Glutamatergic neuron (in vitro differentiated cells): ENCODE measurements around the gene PRR3. TPM values are rescaled to one million over a fixed set of nuclear protein-coding genes. Genes with fewer than 3 reads are reported as not detected.
"Not testable (repeated sequence)": the region's sequence is repeated elsewhere in the genome, so short reads cannot be mapped to it uniquely, and the experiment has no call there.

Experiments used
- DNase-seq: peaks from one replicate; pipeline ENCODE4 v3.0.0; 2022
- H3K27ac Mint-ChIP-seq: one replicate; pipeline ENCODE4 v1.8.0; 2020; ENCODE audit warnings: mild to moderate bottlenecking, mixed read lengths, inconsistent platforms; ENCODE audit not compliant: unreplicated experiment
- H3K27me3 Mint-ChIP-seq: one replicate; pipeline ENCODE4 v1.8.0; 2020; ENCODE audit warnings: mild to moderate bottlenecking, moderate library complexity, mixed read lengths, inconsistent platforms; ENCODE audit not compliant: unreplicated experiment
- H3K36me3 Mint-ChIP-seq: one replicate; pipeline ENCODE4 v1.8.0; 2020; ENCODE audit warnings: mild to moderate bottlenecking, mixed read lengths, inconsistent platforms; ENCODE audit not compliant: unreplicated experiment
- H3K4me1 Mint-ChIP-seq: one replicate; pipeline ENCODE4 v1.8.0; 2020; ENCODE audit warnings: mild to moderate bottlenecking, low read depth, mixed read lengths, inconsistent platforms; ENCODE audit not compliant: unreplicated experiment
- H3K4me3 Mint-ChIP-seq: one replicate; pipeline ENCODE4 v1.8.0; 2020; ENCODE audit warnings: mild to moderate bottlenecking, mixed read lengths, inconsistent platforms; ENCODE audit not compliant: unreplicated experiment
- H3K9me3 Mint-ChIP-seq: one replicate; pipeline ENCODE4 v1.8.0; 2020; ENCODE audit warnings: mild to moderate bottlenecking, moderate library complexity, mixed read lengths, inconsistent platforms; ENCODE audit not compliant: unreplicated experiment
- total RNA-seq: library from RNA; stranded (reverse); fragmentation: NEBNext Ultra II Directional; extraction: Animal tissue kit (Norgen Biotek cat#: 25700); gene quantifications from one replicate; pipeline ENCODE4 v1.2.1, GENCODE V29; 2021; ENCODE audit not compliant: unreplicated experiment
- TF ChIP-seq, protein P1 (sequence below): fragments of 200-600 bp; sonication (generic); IDR thresholded peaks from one replicate; pipeline ENCODE4 v1.5.0; 2021; ENCODE audit not compliant: partially characterized antibody, unreplicated experiment

The PRR3 gene
- total RNA-seq, 1 donor from 2014 or later: 34.7 TPM

DNA sequence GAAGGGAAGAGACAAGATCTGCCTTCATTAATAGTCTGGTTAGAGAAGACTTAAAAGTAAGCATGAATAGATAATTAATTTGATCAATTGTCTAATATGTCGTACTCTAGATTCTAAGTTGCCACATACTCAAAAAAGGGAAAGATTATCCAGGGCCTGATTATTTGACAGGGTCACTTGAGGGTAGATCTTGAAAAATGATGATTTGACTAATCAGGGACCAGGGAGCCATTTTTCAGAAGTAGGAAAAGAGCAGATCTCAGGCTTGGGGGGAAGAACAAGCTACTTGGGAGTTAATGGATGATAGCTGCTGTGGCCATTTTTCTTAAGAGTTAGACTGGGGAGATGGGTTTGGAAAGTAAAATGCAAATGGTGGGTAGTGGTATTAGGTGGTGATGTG lies 35.2 kb downstream of the PRR3 start:
- Mint-ChIP-seq H3K27ac (no peak overlapping the region), H3K4me3 (no peak overlapping the region), H3K9me3 (no peaks in the 10 kb centered on the region), H3K4me1 (no peaks in the 10 kb centered on the region), H3K36me3 (no peaks in the 10 kb centered on the region), H3K27me3 (peaks cover 3% of the 10 kb centered on the region)
- TF ChIP-seq, protein P1, sequence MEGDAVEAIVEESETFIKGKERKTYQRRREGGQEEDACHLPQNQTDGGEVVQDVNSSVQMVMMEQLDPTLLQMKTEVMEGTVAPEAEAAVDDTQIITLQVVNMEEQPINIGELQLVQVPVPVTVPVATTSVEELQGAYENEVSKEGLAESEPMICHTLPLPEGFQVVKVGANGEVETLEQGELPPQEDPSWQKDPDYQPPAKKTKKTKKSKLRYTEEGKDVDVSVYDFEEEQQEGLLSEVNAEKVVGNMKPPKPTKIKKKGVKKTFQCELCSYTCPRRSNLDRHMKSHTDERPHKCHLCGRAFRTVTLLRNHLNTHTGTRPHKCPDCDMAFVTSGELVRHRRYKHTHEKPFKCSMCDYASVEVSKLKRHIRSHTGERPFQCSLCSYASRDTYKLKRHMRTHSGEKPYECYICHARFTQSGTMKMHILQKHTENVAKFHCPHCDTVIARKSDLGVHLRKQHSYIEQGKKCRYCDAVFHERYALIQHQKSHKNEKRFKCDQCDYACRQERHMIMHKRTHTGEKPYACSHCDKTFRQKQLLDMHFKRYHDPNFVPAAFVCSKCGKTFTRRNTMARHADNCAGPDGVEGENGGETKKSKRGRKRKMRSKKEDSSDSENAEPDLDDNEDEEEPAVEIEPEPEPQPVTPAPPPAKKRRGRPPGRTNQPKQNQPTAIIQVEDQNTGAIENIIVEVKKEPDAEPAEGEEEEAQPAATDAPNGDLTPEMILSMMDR: no peak
- no peak for DNase-seq

DNA sequence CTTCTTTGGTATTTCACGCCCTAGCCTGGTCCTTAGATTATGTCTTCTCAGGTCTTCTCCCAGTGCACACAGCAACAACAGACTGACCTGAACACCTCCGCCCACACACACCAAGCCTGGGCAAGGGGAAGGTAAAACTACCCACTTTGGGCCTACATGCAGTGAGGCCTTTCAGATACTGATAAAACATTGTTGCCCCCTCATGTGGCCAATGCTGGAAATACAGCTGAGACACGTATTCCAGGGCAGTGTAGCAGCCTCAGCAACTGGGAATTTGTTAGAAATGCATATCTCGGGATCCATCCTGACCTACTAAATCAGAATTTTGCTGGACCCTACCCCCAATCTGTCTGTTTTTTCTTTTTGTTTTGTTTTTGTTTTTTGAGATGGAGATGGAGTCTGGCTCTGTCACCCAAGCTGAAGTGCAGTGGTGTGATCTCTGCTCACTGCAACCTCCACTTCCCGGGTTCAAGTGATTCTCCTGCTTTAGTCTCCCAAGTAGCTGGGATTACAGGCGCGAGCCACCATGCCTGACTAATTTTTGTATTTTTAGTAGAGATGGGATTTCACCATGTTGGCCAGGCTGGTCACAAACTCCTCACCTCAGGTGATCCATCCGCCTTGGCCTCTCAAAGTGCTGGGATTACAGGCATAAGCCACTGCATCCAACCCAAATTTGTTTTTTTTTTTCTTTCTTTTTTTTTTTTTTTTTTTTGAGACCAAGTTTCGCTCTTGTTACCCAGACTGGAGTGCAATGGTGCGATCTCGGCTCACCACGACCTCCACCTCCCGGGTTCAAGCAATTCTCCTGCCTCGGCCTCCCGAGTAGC lies 40.4 kb downstream of the PRR3 start:
- not testable (repeated sequence) for H3K36me3 Mint-ChIP-seq, H3K4me3 Mint-ChIP-seq, H3K9me3 Mint-ChIP-seq, H3K4me1 Mint-ChIP-seq, H3K27me3 Mint-ChIP-seq
- TF ChIP-seq, protein P1: peak; percentile 81
- DNase-seq: peak; percentile 88
- peak overlapping the region; percentile 10 for H3K27ac Mint-ChIP-seq

DNA sequence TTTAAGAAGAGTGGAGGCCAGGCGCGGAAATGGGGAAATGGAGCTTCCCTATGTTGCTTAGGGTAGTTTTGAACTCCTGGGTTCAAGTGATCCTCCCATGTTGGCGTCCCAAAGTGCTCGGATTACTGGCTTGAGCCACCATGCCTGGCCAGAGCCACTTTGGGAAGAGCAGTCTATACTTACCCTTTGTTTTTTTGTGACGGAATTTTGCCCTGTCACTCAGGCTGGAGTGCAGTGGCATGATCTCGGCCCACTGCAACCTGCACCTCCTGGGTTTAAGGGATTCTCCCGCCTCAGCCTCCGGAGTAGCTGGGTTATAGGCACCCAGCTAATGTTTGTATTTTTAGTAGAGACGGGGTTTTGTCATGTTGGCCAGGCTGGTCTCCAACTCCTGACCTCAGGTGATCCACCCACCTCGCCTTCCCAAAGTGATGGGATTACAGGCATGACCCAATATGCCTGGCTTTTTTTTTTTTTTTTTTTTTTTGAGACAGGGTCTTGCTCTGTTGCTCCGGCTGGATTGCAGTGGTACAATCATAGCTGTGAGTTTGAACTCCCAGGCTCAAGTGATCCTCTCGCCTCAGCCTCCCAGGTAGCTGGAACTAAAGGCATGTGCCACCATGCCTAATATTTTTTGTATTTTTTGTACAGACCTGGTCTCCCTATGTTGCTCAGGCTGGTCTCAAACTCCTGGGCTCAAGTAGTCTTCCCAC lies 42.0 kb downstream of the PRR3 start:
- Mint-ChIP-seq H3K36me3 (peaks cover 8% of the 10 kb centered on the region), H3K4me1 (peaks cover 4% of the 10 kb centered on the region), H3K27me3 (peaks cover 10% of the 10 kb centered on the region), H3K4me3 (no peak overlapping the region), H3K27ac (no peak overlapping the region), H3K9me3 (peaks cover 8% of the 10 kb centered on the region)
- no peak for DNase-seq
- TF ChIP-seq, protein P1: no peak

DNA sequence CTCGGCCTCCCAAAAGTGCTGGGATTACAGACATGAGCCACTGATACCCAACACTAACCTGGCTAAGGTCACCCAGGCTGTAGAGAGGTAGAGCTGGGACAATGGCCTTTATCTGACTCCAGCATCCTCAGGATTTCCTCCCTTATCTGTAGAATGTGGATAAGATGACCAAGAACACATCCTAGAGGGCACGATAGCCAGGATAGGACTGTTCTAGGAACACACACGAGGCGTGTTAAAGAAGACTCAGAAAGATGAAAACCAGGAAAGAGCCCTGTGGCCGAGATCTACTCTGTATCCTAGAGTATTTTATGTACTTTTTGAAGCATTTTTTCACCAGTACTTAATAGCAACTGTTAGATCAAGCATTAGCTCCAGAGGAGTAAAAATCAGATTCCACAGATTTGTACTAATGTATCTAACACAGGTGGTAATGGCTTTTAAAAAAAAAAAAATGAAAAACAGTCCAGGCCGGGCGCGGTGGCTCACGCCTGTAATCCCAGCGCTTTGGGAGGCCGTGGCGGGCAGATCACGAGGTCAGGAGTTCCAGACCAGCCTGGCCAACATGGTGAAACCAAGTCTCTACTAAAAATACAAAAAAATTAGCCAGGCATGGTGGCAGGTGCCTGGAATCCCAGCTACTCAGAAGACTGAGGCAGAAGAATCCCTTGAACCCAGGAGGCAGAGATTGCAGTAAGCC lies 42.7 kb downstream of the PRR3 start:
- Mint-ChIP-seq H3K4me1 (peaks cover 4% of the 10 kb centered on the region), H3K4me3 (no peak overlapping the region), H3K36me3 (peaks cover 8% of the 10 kb centered on the region), H3K27me3 (peaks cover 10% of the 10 kb centered on the region), H3K27ac (no peak overlapping the region), H3K9me3 (peaks cover 10% of the 10 kb centered on the region)
- no peak for DNase-seq
- TF ChIP-seq, protein P1: no peak
